H9 (cell line): ENCODE data around the gene NPTXR. TPM values are rescaled to one million over a fixed set of nuclear protein-coding genes. Genes with fewer than 3 reads are reported as not detected.
A peak's percentile ranks its signal among the peaks of the same experiment; 100 is the strongest.

Experiments used
- DNase-seq: peaks from one replicate; pipeline ENCODE4 v3.0.0-alpha.2; 2017
- H2AFZ ChIP-seq: one replicate; pipeline ENCODE4 v1.6.1; 2013; ENCODE audit warnings: mild to moderate bottlenecking, low read length, control low read depth, moderate library complexity
- H2AK5ac ChIP-seq: 2 replicates; pipeline ENCODE4 v1.6.1; 2013; ENCODE audit warnings: low read length, control low read depth, mixed read lengths; ENCODE audit not compliant: insufficient read length
- H2BK120ac ChIP-seq: one replicate; pipeline ENCODE4 v1.6.1; 2013; ENCODE audit warnings: low read depth, mild to moderate bottlenecking, low read length, control low read depth, inconsistent platforms; ENCODE audit not compliant: poor library complexity, severe bottlenecking
- H2BK12ac ChIP-seq: 2 replicates; pipeline ENCODE4 v1.6.1; 2013; ENCODE audit warnings: low read length, control low read depth, mixed read lengths, low read depth; ENCODE audit not compliant: insufficient read length
- H2BK15ac ChIP-seq: 2 replicates; pipeline ENCODE4 v1.6.1; 2013; ENCODE audit warnings: low read depth, low read length, control low read depth
- H2BK20ac ChIP-seq: one replicate; pipeline ENCODE4 v1.6.1; 2013; ENCODE audit warnings: low read depth, mild to moderate bottlenecking, low read length, control low read depth, inconsistent platforms; ENCODE audit not compliant: poor library complexity, severe bottlenecking
- H2BK5ac ChIP-seq: 2 replicates; pipeline ENCODE4 v1.6.1; 2013; ENCODE audit warnings: low read length, control low read depth, mixed read lengths; ENCODE audit not compliant: insufficient read length
- H3K14ac ChIP-seq: 2 replicates; pipeline ENCODE4 v1.6.1; 2013; ENCODE audit warnings: low read length, control low read depth; ENCODE audit not compliant: insufficient read depth
- H3K18ac ChIP-seq: 2 replicates; pipeline ENCODE4 v1.6.1; 2013; ENCODE audit warnings: low read depth, mild to moderate bottlenecking, mixed read lengths, low read length, control low read depth; ENCODE audit not compliant: insufficient read length
- H3K23ac ChIP-seq: 2 replicates; pipeline ENCODE4 v1.6.1; 2013; ENCODE audit warnings: low read length, control low read depth, mixed read lengths, low read depth; ENCODE audit not compliant: insufficient read length
- H3K23me2 ChIP-seq: 2 replicates; pipeline ENCODE4 v1.6.1; 2013; ENCODE audit warnings: low read depth, mild to moderate bottlenecking, mixed read lengths, low read length, control low read depth; ENCODE audit not compliant: insufficient read length, poor library complexity, severe bottlenecking
- H3K27ac ChIP-seq: 2 replicates; pipeline ENCODE4 v1.5.1; 2013; ENCODE audit warnings: low read length, control low read depth, mixed read lengths, low read depth; ENCODE audit not compliant: insufficient read length
- H3K27me3 ChIP-seq: 2 replicates; pipeline ENCODE4 v1.6.1; 2013; ENCODE audit warnings: low read length, control low read depth, inconsistent platforms; ENCODE audit not compliant: insufficient read depth
- H3K4ac ChIP-seq: 2 replicates; pipeline ENCODE4 v1.6.1; 2013; ENCODE audit warnings: low read depth, mild to moderate bottlenecking, control low read depth, inconsistent platforms, low read length, moderate library complexity
- H3K4me1 ChIP-seq: 2 replicates; pipeline ENCODE4 v1.6.1; 2013; ENCODE audit warnings: low read length, control low read depth, inconsistent platforms; ENCODE audit not compliant: insufficient read depth
- H3K4me2 ChIP-seq: 2 replicates; pipeline ENCODE4 v1.6.1; 2013; ENCODE audit warnings: low read length, control low read depth, mixed read lengths; ENCODE audit not compliant: insufficient read length, insufficient read depth
- H3K56ac ChIP-seq: 2 replicates; pipeline ENCODE4 v1.6.1; 2013; ENCODE audit warnings: low read depth, mild to moderate bottlenecking, mixed read lengths, low read length, control low read depth; ENCODE audit not compliant: insufficient read length
- H3K79me1 ChIP-seq: 2 replicates; pipeline ENCODE4 v1.6.1; 2013; ENCODE audit warnings: low read depth, mild to moderate bottlenecking, moderate library complexity, low read length, control low read depth, inconsistent platforms; ENCODE audit not compliant: insufficient read depth, poor library complexity, severe bottlenecking
- H3K79me2 ChIP-seq: 2 replicates; pipeline ENCODE4 v1.6.1; 2013; ENCODE audit warnings: low read length, control low read depth, inconsistent platforms; ENCODE audit not compliant: insufficient read depth
- H3K9ac ChIP-seq: 2 replicates; pipeline ENCODE4 v1.6.1; 2013; ENCODE audit warnings: low read length, control low read depth, mixed read lengths; ENCODE audit not compliant: insufficient read length; ENCODE audit errors: extremely low read depth
- H3K9me3 ChIP-seq: one replicate; pipeline ENCODE4 v1.6.1; 2013; ENCODE audit warnings: low read depth, low read length, inconsistent platforms; ENCODE audit not compliant: control insufficient read depth
- H3T11ph ChIP-seq: one replicate; pipeline ENCODE4 v1.6.1; 2013; ENCODE audit warnings: mild to moderate bottlenecking, low read length, control low read depth, inconsistent platforms
- H4K20me1 ChIP-seq: one replicate; pipeline ENCODE4 v1.6.1; 2013; ENCODE audit not compliant: control insufficient read depth, insufficient read length, insufficient read depth
- H4K5ac ChIP-seq: 2 replicates; pipeline ENCODE4 v1.6.1; 2013; ENCODE audit warnings: low read depth, mild to moderate bottlenecking, mixed read lengths, low read length, control low read depth; ENCODE audit not compliant: insufficient read length
- H4K8ac ChIP-seq: replicated peaks from 2 replicates; pipeline ENCODE4 v1.6.1; 2013; ENCODE audit warnings: low read length, control low read depth, mixed read lengths, low read depth; ENCODE audit not compliant: insufficient read length
- H4K91ac ChIP-seq: 2 replicates; pipeline ENCODE4 v1.6.1; 2013; ENCODE audit warnings: low read depth, mild to moderate bottlenecking, moderate library complexity, mixed read lengths, low read length, control low read depth; ENCODE audit not compliant: insufficient read length
- H3K27ac Mint-ChIP-seq, 3 experiments: 2 replicates in 2 of 3; 3 replicates in 1 of 3; pipeline ENCODE4 v1.8.0; 2020 to 2021; ENCODE audit warnings: mixed read lengths in 3 of 3, mild to moderate bottlenecking in 1 of 3, moderate library complexity in 1 of 3
- H3K27me3 Mint-ChIP-seq: 2 replicates; pipeline ENCODE4 v1.8.0; 2021; ENCODE audit warnings: low read depth, mild to moderate bottlenecking, moderate library complexity, mixed read lengths
- H3K36me3 Mint-ChIP-seq, 3 experiments: 2 replicates in 2 of 3; 3 replicates in 1 of 3; pipeline ENCODE4 v1.8.0; 2020 to 2021; ENCODE audit warnings: low read depth in 3 of 3, mixed read lengths in 3 of 3; ENCODE audit not compliant: insufficient read depth in 1 of 3
- H3K4me1 Mint-ChIP-seq, 2 experiments: 2 replicates each; pipeline ENCODE4 v1.8.0; 2020; ENCODE audit warnings: mixed read lengths in 2 of 2
- H3K4me3 Mint-ChIP-seq, 2 experiments: 2 replicates in 1 of 2; 3 replicates in 1 of 2; pipeline ENCODE4 v1.8.0; 2020 to 2021; ENCODE audit warnings: mild to moderate bottlenecking in 2 of 2, mixed read lengths in 2 of 2, moderate library complexity in 1 of 2
- H3K9me3 Mint-ChIP-seq, 2 experiments: 2 replicates in 1 of 2; 3 replicates in 1 of 2; pipeline ENCODE4 v1.8.0; 2020; ENCODE audit warnings: mild to moderate bottlenecking in 2 of 2, mixed read lengths in 2 of 2, moderate library complexity in 1 of 2
- WGBS: extraction: QIAGEN DNeasy Blood & Tissue Kit; methylation state at CpG from one replicate; pipeline ENCODE4 v1.1.7; 2013; ENCODE audit warnings: missing lambda C conversion rate, low lambda C conversion rate, mixed read lengths; ENCODE audit not compliant: insufficient read length; ENCODE audit errors: extremely low coverage; 5-methylcytosine and 5-hydroxymethylcytosine counted together
- total RNA-seq: library from RNA; stranded (reverse); gene quantifications from 2 replicates; pipeline ENCODE4 v1.2.1, GENCODE V29; 2021
- TF ChIP-seq, protein P1 (sequence below): fragments of 200-600 bp; sonication (generic); conservative IDR thresholded peaks from 3 replicates; pipeline ENCODE4 v1.8.0; 2021; ENCODE audit warnings: antibody characterized with exemption, mild to moderate bottlenecking

NPTXR gene
- total RNA-seq, 1 experiment from 2014 or later: 8.1 TPM

DNA sequence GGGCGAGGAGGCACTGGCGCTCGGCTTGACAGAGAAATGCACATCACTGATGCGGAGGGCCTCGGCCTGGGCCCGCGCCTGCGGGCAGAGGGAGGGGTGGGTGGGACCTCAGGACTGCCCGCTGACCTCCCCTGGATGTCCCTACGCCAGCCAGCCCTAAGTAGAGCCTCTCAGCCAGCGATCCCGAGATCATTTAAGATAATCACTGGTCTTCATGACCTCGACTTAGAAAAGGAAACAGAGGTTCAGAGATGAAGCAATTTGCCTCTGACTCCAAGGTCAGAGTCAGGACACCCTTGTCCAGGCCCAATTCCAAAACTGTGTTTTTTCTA, 23.3 kb upstream of the NPTXR start:
- Histone ChIP-seq H3K23me2 (peaks cover 11% of the 10 kb centered on the region), H4K20me1 (no peaks in the 10 kb centered on the region), H2BK20ac (no peak overlapping the region), H2AK5ac (no peak overlapping the region), H3K4me1 (peaks cover 1% of the 10 kb centered on the region; the same call in 1 of the 2 replicates), H2AFZ (no peak overlapping the region), H2BK12ac (no peak overlapping the region), H2BK15ac (no peak overlapping the region), H3K27me3 (no peaks in the 10 kb centered on the region), H3T11ph (no peak overlapping the region), H4K91ac (no peak overlapping the region), H3K56ac (no peak overlapping the region), H3K79me2 (no peaks in the 10 kb centered on the region; the same call in 1 of the 2 replicates), H3K27ac (no peak overlapping the region), H3K4me2 (no peak overlapping the region), H3K4ac (no peak overlapping the region), H4K5ac (no peak overlapping the region), H3K18ac (no peak overlapping the region), H2BK5ac (no peak overlapping the region), H3K9ac (no peak overlapping the region), H3K23ac (no peak overlapping the region), H2BK120ac (no peak overlapping the region), H3K9me3 (no peaks in the 10 kb centered on the region), H3K79me1 (peaks cover 5% of the 10 kb centered on the region), H3K14ac (no peak overlapping the region), H4K8ac (no peak overlapping the region)
- Mint-ChIP-seq H3K4me3 (no peak overlapping the region), H3K9me3 (no peaks in the 10 kb centered on the region), H3K27ac (no peak overlapping the region), H3K36me3 (peaks cover 10 to 36% (median 33%) of the 10 kb centered on the region in 3 experiments; a peak in 6 of 7 replicates), H3K4me1 (peaks cover 27 to 43% of the 10 kb centered on the region in 2 experiments), H3K27me3 (no peaks in the 10 kb centered on the region; the same call in 1 of the 2 replicates)
- peak; percentile 56 for DNase-seq
- WGBS: no CpG with 5 or more reads among the region's 13 CpGs
- TF ChIP-seq, protein P1, sequence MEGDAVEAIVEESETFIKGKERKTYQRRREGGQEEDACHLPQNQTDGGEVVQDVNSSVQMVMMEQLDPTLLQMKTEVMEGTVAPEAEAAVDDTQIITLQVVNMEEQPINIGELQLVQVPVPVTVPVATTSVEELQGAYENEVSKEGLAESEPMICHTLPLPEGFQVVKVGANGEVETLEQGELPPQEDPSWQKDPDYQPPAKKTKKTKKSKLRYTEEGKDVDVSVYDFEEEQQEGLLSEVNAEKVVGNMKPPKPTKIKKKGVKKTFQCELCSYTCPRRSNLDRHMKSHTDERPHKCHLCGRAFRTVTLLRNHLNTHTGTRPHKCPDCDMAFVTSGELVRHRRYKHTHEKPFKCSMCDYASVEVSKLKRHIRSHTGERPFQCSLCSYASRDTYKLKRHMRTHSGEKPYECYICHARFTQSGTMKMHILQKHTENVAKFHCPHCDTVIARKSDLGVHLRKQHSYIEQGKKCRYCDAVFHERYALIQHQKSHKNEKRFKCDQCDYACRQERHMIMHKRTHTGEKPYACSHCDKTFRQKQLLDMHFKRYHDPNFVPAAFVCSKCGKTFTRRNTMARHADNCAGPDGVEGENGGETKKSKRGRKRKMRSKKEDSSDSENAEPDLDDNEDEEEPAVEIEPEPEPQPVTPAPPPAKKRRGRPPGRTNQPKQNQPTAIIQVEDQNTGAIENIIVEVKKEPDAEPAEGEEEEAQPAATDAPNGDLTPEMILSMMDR: no peak
